K562 (cell line): ENCODE data around the gene NFATC3. TPM values are rescaled to one million over a fixed set of nuclear protein-coding genes. Genes with fewer than 3 reads are reported as not detected.

Experiments
- ATAC-seq: fragments of 200-7000 bp; cut with Tn5 transposase; 3 replicates; pipeline ENCODE4 v1.9.1; 2020; ENCODE audit warnings: moderate library complexity
- BruUV-seq: library from RNA; stranded (reverse); fragments of 400-500 nt; replicated peaks from 2 replicates; lab custom pipeline; 2021; lab: Mats Ljungman, UMichigan
- CTCF ChIA-PET: fragments of 300-600 bp; formaldehyde crosslinking; extraction: SDS; loops from one replicate; lab custom pipeline; 2021; ENCODE audit warnings: low intra/inter-chr PET ratio; lab: Yijun Ruan, JAX
- POLR2A ChIA-PET: fragments of 300-600, 350-650 bp; sonication (Branson Sonifier 250); formaldehyde crosslinking; extraction: SDS; loops from one replicate; lab custom pipeline; 2021; ENCODE audit warnings: antibody characterized with exemption, inconsistent platforms; lab: Yijun Ruan, JAX
- DNase-seq, 4 experiments: peaks; one replicate each; pipeline versions ENCODE4 v3.0.0 to v3.0.0-alpha.2; 2011 to 2018; ENCODE audit warnings: low spot score in 3 of 4, mixed read lengths in 3 of 4; ENCODE audit errors: extremely low read depth in 1 of 4
- FAIRE-seq: peaks from 2 replicates; lab custom pipeline; 2011; peaks lifted over from hg19 to GRCh38; lab: Jason Lieb, UNC
- H2AFZ ChIP-seq: 2 replicates; pipeline ENCODE4 v1.6.0; 2011; ENCODE audit warnings: low read depth, low read length, control low read depth, inconsistent platforms
- H3K27ac ChIP-seq: fragments of 200-600 bp; 3 replicates; pipeline ENCODE4 v1.8.0; 2011; ENCODE audit warnings: low read depth, mild to moderate bottlenecking, control low read depth, inconsistent platforms, low read length, moderate library complexity, mixed read lengths; ENCODE audit errors: extremely low read depth
- H3K27me3 ChIP-seq, 2 experiments: fragments of 300-600 bp in 1 of 2; 2 replicates in 1 of 2; 3 replicates in 1 of 2; pipeline versions ENCODE4 v1.6.0 to v1.8.0; 2011; ENCODE audit warnings: inconsistent platforms in 2 of 2, low read length in 2 of 2, mild to moderate bottlenecking in 1 of 2, mixed read lengths in 1 of 2, moderate library complexity in 1 of 2; ENCODE audit not compliant: control insufficient read depth in 2 of 2, insufficient read depth in 2 of 2
- H3K36me3 ChIP-seq: fragments of 300-600 bp; 3 replicates; pipeline ENCODE4 v1.8.0; 2011; ENCODE audit warnings: mild to moderate bottlenecking, low read length, inconsistent platforms; ENCODE audit not compliant: control insufficient read depth, insufficient read depth
- H3K4me1 ChIP-seq, 2 experiments: fragments of 200-600 bp in 1 of 2; replicated peaks in 1 of 2; 2 replicates in 1 of 2; 3 replicates in 1 of 2; pipeline versions ENCODE4 v1.5.1 to v1.8.0; 2011; ENCODE audit warnings: inconsistent platforms in 2 of 2, low read length in 2 of 2, mild to moderate bottlenecking in 1 of 2, mixed read lengths in 1 of 2, moderate library complexity in 1 of 2; ENCODE audit not compliant: control insufficient read depth in 2 of 2, insufficient read depth in 2 of 2
- H3K4me2 ChIP-seq: 2 replicates; pipeline ENCODE4 v1.6.1; 2011; ENCODE audit warnings: low read length, control low read depth, inconsistent platforms, mixed read lengths; ENCODE audit not compliant: insufficient read depth
- H3K4me3 ChIP-seq: fragments of 200-600 bp; sonication (generic), shearing (Covaris generic); 2 replicates; pipeline ENCODE4 v1.5.1; 2016; ENCODE audit warnings: control low read depth, inconsistent platforms
- H3K79me2 ChIP-seq: fragments of 200-600 bp; 3 replicates; pipeline ENCODE4 v1.8.0; 2011; ENCODE audit warnings: low read length, inconsistent platforms; ENCODE audit not compliant: control insufficient read depth, insufficient read depth
- H3K9ac ChIP-seq, 2 experiments: 2 replicates each; pipeline versions ENCODE4 v1.6.0 to v1.6.1; 2011; ENCODE audit warnings: low read depth in 2 of 2, low read length in 2 of 2, control low read depth in 1 of 2, inconsistent platforms in 1 of 2, mild to moderate bottlenecking in 1 of 2, mixed read lengths in 1 of 2; ENCODE audit not compliant: insufficient read depth in 1 of 2
- H3K9me1 ChIP-seq: one replicate; pipeline ENCODE4 v1.6.0; 2011; ENCODE audit warnings: inconsistent platforms, mild to moderate bottlenecking, low read length, moderate library complexity; ENCODE audit not compliant: control insufficient read depth, insufficient read depth
- H3K9me3 ChIP-seq: replicated peaks from 2 replicates; pipeline ENCODE4 v1.5.1; 2011; ENCODE audit warnings: low read depth, low read length, inconsistent platforms; ENCODE audit not compliant: control insufficient read depth, insufficient read depth
- H4K20me1 ChIP-seq: replicated peaks from 2 replicates; pipeline ENCODE4 v1.6.1; 2011; ENCODE audit warnings: low read length, inconsistent platforms, mixed read lengths; ENCODE audit not compliant: control insufficient read depth, insufficient read depth
- DMBX1 ChIP-seq: fragments of 250-450 bp; sonication (Bioruptor Pico); IDR thresholded peaks from 2 replicates; pipeline ENCODE4 v1.8.0; 2022; ENCODE audit warnings: inconsistent platforms, mild to moderate bottlenecking, moderate library complexity, borderline replicate concordance
- ESRRA ChIP-seq: fragments of 450-650 bp; IDR thresholded peaks from 2 replicates; pipeline ENCODE4 v1.6.1; 2014; ENCODE audit warnings: low read depth, mild to moderate bottlenecking, moderate library complexity, borderline replicate concordance
- HEY1 ChIP-seq: fragments of 250-450 bp; sonication (Bioruptor Pico); IDR thresholded peaks from 2 replicates; pipeline ENCODE4 v1.5.0; 2020; ENCODE audit warnings: mild to moderate bottlenecking, moderate library complexity, borderline replicate concordance
- ILF3 ChIP-seq: fragments of 450-650 bp; IDR thresholded peaks from 2 replicates; pipeline ENCODE4 v1.6.1; 2018; ENCODE audit warnings: antibody characterized with exemption, mild to moderate bottlenecking, moderate library complexity, borderline replicate concordance
- KDM1A ChIP-seq, 2 experiments: fragments of 450-650 bp; IDR thresholded peaks; 2 replicates each; pipeline ENCODE4 v1.6.1; 2016; ENCODE audit warnings: mild to moderate bottlenecking in 2 of 2
- NFATC3 ChIP-seq: fragments of 450-650 bp; IDR thresholded peaks from 2 replicates; pipeline ENCODE4 v1.6.1; 2017; ENCODE audit warnings: mild to moderate bottlenecking
- PATZ1 ChIP-seq: fragments of 250-450 bp; sonication (Bioruptor Pico); IDR thresholded peaks from 2 replicates; pipeline ENCODE4 v1.5.0; 2020; ENCODE audit warnings: mild to moderate bottlenecking, borderline replicate concordance
- PKNOX1 ChIP-seq: fragments of 450-650 bp; IDR thresholded peaks from 2 replicates; pipeline ENCODE4 v1.6.1; 2016
- RFX5 ChIP-seq: IDR thresholded peaks from 2 replicates; pipeline ENCODE4 v1.6.1; 2011; ENCODE audit warnings: low read depth, mild to moderate bottlenecking, improper control_type of control experiment, low read length
- RHOXF2B ChIP-seq: fragments of 250-450 bp; sonication (Bioruptor Pico); conservative IDR thresholded peaks from 2 replicates; pipeline ENCODE4 v1.5.1; 2021
- SIRT6 ChIP-seq: IDR thresholded peaks from one replicate; pipeline ENCODE4 v1.6.1; 2012; ENCODE audit warnings: low read depth, mild to moderate bottlenecking, control low read depth, inconsistent platforms, low read length, moderate library complexity
- SPI1 ChIP-seq: IDR thresholded peaks from 2 replicates; pipeline ENCODE4 v1.6.1; 2011; ENCODE audit warnings: low read depth, low read length, control low read depth, borderline replicate concordance
- SUPT5H ChIP-seq: fragments of 450-650 bp; IDR thresholded peaks from 2 replicates; pipeline ENCODE4 v1.6.1; 2016
- XRCC4 ChIP-seq: IDR thresholded peaks from one replicate; pipeline ENCODE4 v1.6.1; 2011; ENCODE audit not compliant: insufficient read depth, insufficient read length; ENCODE audit errors: extremely low read depth
- ZFP1 ChIP-seq: fragments of 450-650 bp; formaldehyde crosslinking; IDR thresholded peaks from 2 replicates; pipeline ENCODE4 v1.4.0; 2020; ENCODE audit warnings: mild to moderate bottlenecking, mixed read lengths
- ZFP30 ChIP-seq: fragments of 250-450 bp; sonication (Bioruptor Pico); IDR thresholded peaks from 2 replicates; pipeline ENCODE4 v1.8.0; 2022; ENCODE audit warnings: moderate library complexity, mild to moderate bottlenecking, inconsistent platforms, borderline replicate concordance
- ZNF444 ChIP-seq: fragments of 250-450 bp; sonication (Bioruptor Pico); IDR thresholded peaks from 2 replicates; pipeline ENCODE4 v1.4.0; 2020; ENCODE audit warnings: mild to moderate bottlenecking, moderate library complexity
- WGBS: fragments of 100-300 bp; shearing (Covaris generic); methylation state at CpG from one replicate; pipeline ENCODE4 v1.1.6; 2016; ENCODE audit warnings: low coverage, mixed read lengths; ENCODE audit not compliant: insufficient coverage; ENCODE audit errors: missing lambda C conversion rate; 5-methylcytosine and 5-hydroxymethylcytosine counted together
- in situ Hi-C: fragments of 300-500 bp; cut with MboI; formaldehyde crosslinking; loops from 4 replicates; pipeline ENCODE4 v1.15.0; 2018; ENCODE audit warnings: inconsistent platforms, mixed read lengths
- intact Hi-C: fragments of 100-400 bp; cut with micrococcal nuclease; formaldehyde crosslinking; loops from 2 replicates; pipeline ENCODE4 v1.14.2; 2022
- polyA plus RNA-seq, 8 experiments: library from polyadenylated mRNA; depleted of rRNA in 4 of 8; stranded (reverse) in 5 of 8; unstranded in 3 of 8; fragments of >200 nt; fragmentation: Nextera tagmentation in 2 of 8; fragmentation: Illumina TruSeq in 1 of 8; extraction: Ambion mirVana in 2 of 8; extraction: Trizol in 1 of 8; gene quantifications; 2 replicates each; pipeline versions ENCODE4 v1.2.1 to v1.2.3, GENCODE V29; 2011 to 2014; ENCODE audit warnings: inconsistent platforms in 1 of 8, missing spikeins in 1 of 8
- total RNA-seq, 7 experiments: library from RNA; depleted of rRNA in 6 of 7; stranded (reverse); fragments of >200 nt in 6 of 7; fragmentation: Illumina TruSeq in 2 of 7; extraction: Trizol in 2 of 7; gene quantifications; 2 replicates each; pipeline versions ENCODE4 v1.2.1 to v1.2.3, GENCODE V29; 2011 to 2021; ENCODE audit warnings: low replicate concordance in 1 of 7
- TF ChIP-seq, protein P1 (sequence below): sonication (generic); formaldehyde crosslinking; IDR thresholded peaks from 2 replicates; pipeline ENCODE4 v1.9.0; 2022; ENCODE audit warnings: mild to moderate bottlenecking, missing genetic modification reagents
- TF ChIP-seq, protein P2 (sequence below): fragments of 250-450 bp; sonication (Bioruptor Pico); IDR thresholded peaks from 2 replicates; pipeline ENCODE4 v1.4.0; 2020

The NFATC3 gene
- total and polyA plus RNA-seq, 9 of the 15 experiments (the other 6 are each of a cell fraction or from before 2014, with no cell fraction given): 15.7 to 98.4 (median 59.4) TPM

- Histone ChIP-seq H3K79me2 (peaks cover 5% of the 10 kb centered on the region; the same call in 2 of the 3 replicates), H3K27me3 (no peaks in the 10 kb centered on the region), H4K20me1 (peaks cover 6% of the 10 kb centered on the region; the same call in 1 of the 2 replicates), H3K36me3 (peaks cover 2% of the 10 kb centered on the region; the same call in 1 of the 3 replicates), H3K4me1 (peaks cover 26 to 35% of the 10 kb centered on the region in 2 experiments), H3K9ac (peak overlapping the region in 1 of 2 experiments; percentile 1; a peak in 1 of 4 replicates), H3K9me3 (no peaks in the 10 kb centered on the region), H3K27ac (no peak overlapping the region), H3K4me3 (no peak overlapping the region), H3K4me2 (no peak overlapping the region), H2AFZ (no peak overlapping the region), H3K9me1 (peaks cover 8% of the 10 kb centered on the region)
- TF ChIP-seq KDM1A (IDR thresholded peaks at IDR 0.05) (no peak), RHOXF2B (no peak), DMBX1 (CRISPR knock-in tag) (no peak), ZFP30 (no peak), SUPT5H (no peak), XRCC4 (no peak), SIRT6 (no peak), SPI1 (no peak), RFX5 (no peak), HEY1 (CRISPR knock-in tag) (no peak), PKNOX1 (no peak), ESRRA (no peak), PATZ1 (no peak), ZNF444 (no peak), ZFP1 (no peak), NFATC3 (no peak), ILF3 (no peak)
- TF ChIP-seq, protein P1, sequence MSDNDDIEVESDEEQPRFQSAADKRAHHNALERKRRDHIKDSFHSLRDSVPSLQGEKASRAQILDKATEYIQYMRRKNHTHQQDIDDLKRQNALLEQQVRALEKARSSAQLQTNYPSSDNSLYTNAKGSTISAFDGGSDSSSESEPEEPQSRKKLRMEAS (CRISPR knock-in tag): no peak
- TF ChIP-seq, protein P2, sequence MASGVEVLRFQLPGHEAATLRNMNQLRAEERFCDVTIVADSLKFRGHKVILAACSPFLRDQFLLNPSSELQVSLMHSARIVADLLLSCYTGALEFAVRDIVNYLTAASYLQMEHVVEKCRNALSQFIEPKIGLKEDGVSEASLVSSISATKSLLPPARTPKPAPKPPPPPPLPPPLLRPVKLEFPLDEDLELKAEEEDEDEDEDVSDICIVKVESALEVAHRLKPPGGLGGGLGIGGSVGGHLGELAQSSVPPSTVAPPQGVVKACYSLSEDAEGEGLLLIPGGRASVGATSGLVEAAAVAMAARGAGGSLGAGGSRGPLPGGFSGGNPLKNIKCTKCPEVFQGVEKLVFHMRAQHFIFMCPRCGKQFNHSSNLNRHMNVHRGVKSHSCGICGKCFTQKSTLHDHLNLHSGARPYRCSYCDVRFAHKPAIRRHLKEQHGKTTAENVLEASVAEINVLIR (CRISPR knock-in tag): no peak
- ChIA-PET CTCF (no interaction called here), POLR2A (interaction anchor here (0.6 kb wide), 2 partner anchors 63 to 71 kb away, joined by 3 to 4 read pairs; partner anchors contain the start of genes PRMT7 and SLC7A6OS)
- ATAC-seq: no peak
- FAIRE-seq: no peak
- BruUV-seq: no TSS peak
- in situ Hi-C loops (loop anchor here (10.0 kb wide), 1 partner anchor 723 kb away; the partner anchor contains the start of gene RIPOR1), intact Hi-C loops (no loop called here)
- DNase-seq: no peak
- 45% methylated on average over 4 of the region's 4 CpGs for WGBS
These were observed 162.8 kb downstream of the NFATC3 start for GRCh38 chr16:68247932-68248331.
